Glutamatergic neuron (in vitro differentiated cells): Measurements from ENCODE around the gene SERPINH1. TPM values are rescaled to one million over a fixed set of nuclear protein-coding genes. Genes with fewer than 3 reads are reported as not detected.
A peak's percentile ranks its signal among the peaks of the same experiment; 100 is the strongest.

Source experiments
- DNase-seq: peaks from one replicate; pipeline ENCODE4 v3.0.0; 2022
- H3K27ac Mint-ChIP-seq: one replicate; pipeline ENCODE4 v1.8.0; 2020; ENCODE audit warnings: mild to moderate bottlenecking, mixed read lengths, inconsistent platforms; ENCODE audit not compliant: unreplicated experiment
- H3K27me3 Mint-ChIP-seq: one replicate; pipeline ENCODE4 v1.8.0; 2020; ENCODE audit warnings: mild to moderate bottlenecking, moderate library complexity, mixed read lengths, inconsistent platforms; ENCODE audit not compliant: unreplicated experiment
- H3K36me3 Mint-ChIP-seq: one replicate; pipeline ENCODE4 v1.8.0; 2020; ENCODE audit warnings: mild to moderate bottlenecking, mixed read lengths, inconsistent platforms; ENCODE audit not compliant: unreplicated experiment
- H3K4me1 Mint-ChIP-seq: one replicate; pipeline ENCODE4 v1.8.0; 2020; ENCODE audit warnings: mild to moderate bottlenecking, low read depth, mixed read lengths, inconsistent platforms; ENCODE audit not compliant: unreplicated experiment
- H3K4me3 Mint-ChIP-seq: one replicate; pipeline ENCODE4 v1.8.0; 2020; ENCODE audit warnings: mild to moderate bottlenecking, mixed read lengths, inconsistent platforms; ENCODE audit not compliant: unreplicated experiment
- H3K9me3 Mint-ChIP-seq: one replicate; pipeline ENCODE4 v1.8.0; 2020; ENCODE audit warnings: mild to moderate bottlenecking, moderate library complexity, mixed read lengths, inconsistent platforms; ENCODE audit not compliant: unreplicated experiment
- CTCF ChIP-seq: fragments of 200-600 bp; sonication (generic); IDR thresholded peaks from one replicate; pipeline ENCODE4 v1.5.0; 2021; ENCODE audit not compliant: partially characterized antibody, unreplicated experiment
- total RNA-seq: library from RNA; stranded (reverse); fragmentation: NEBNext Ultra II Directional; extraction: Animal tissue kit (Norgen Biotek cat#: 25700); gene quantifications from one replicate; pipeline ENCODE4 v1.2.1, GENCODE V29; 2021; ENCODE audit not compliant: unreplicated experiment

SERPINH1 gene
- total RNA-seq, 1 donor from 2014 or later = 35.0 TPM

GRCh38 chr11:75527130-75527529 lies 34.9 kb upstream of the SERPINH1 start:
- DNase-seq = no peak
- H3K9me3 Mint-ChIP-seq = peaks cover 12% of the 10 kb centered on the region
- H3K27me3 Mint-ChIP-seq = peaks cover 21% of the 10 kb centered on the region
- H3K4me1 Mint-ChIP-seq = peaks cover 7% of the 10 kb centered on the region
- no peak overlapping the region for H3K27ac Mint-ChIP-seq
- H3K36me3 Mint-ChIP-seq = no peaks in the 10 kb centered on the region
- TF ChIP-seq CTCF = no peak
- H3K4me3 Mint-ChIP-seq = peak overlapping the region; percentile 87

- H3K27me3 Mint-ChIP-seq = peaks cover 23% of the 10 kb centered on the region
Measured at GRCh38 chr11:75527938-75528735, 33.9 kb upstream of the SERPINH1 start.

GRCh38 chr11:75530577-75530976 lies 31.5 kb upstream of the SERPINH1 start:
- TF ChIP-seq CTCF = no peak
- Mint-ChIP-seq H3K36me3 (no peaks in the 10 kb centered on the region), H3K4me1 (peaks cover 12% of the 10 kb centered on the region), H3K27me3 (peaks cover 13% of the 10 kb centered on the region), H3K4me3 (no peak overlapping the region), H3K9me3 (peaks cover 5% of the 10 kb centered on the region), H3K27ac (no peak overlapping the region)
- no peak for DNase-seq

More at GRCh38 chr11:75527938-75528735, 33.9 kb upstream of the SERPINH1 start:
- DNase-seq = no peak
- Mint-ChIP-seq H3K9me3 (peaks cover 12% of the 10 kb centered on the region), H3K4me3 (no peak overlapping the region), H3K27ac (no peak overlapping the region), H3K36me3 (no peaks in the 10 kb centered on the region), H3K4me1 (peaks cover 9% of the 10 kb centered on the region)
- TF ChIP-seq CTCF = no peak

GRCh38 chr11:75531325-75531724 lies 30.7 kb upstream of the SERPINH1 start:
- H3K36me3 Mint-ChIP-seq = no peaks in the 10 kb centered on the region
- H3K4me1 Mint-ChIP-seq = peaks cover 12% of the 10 kb centered on the region
- H3K27me3 Mint-ChIP-seq = peaks cover 11% of the 10 kb centered on the region
- DNase-seq = no peak
- no peak for TF ChIP-seq CTCF
- H3K27ac Mint-ChIP-seq = no peak overlapping the region
- no peak overlapping the region for H3K4me3 Mint-ChIP-seq
- H3K9me3 Mint-ChIP-seq = peaks cover 4% of the 10 kb centered on the region
